A673 (cell line): ENCODE results near the gene LRRC1. TPM values are rescaled to one million over a fixed set of nuclear protein-coding genes. Genes with fewer than 3 reads are reported as not detected.

ENCODE experiments used
- BruUV-seq: library from RNA; stranded (reverse); fragments of 400-500 nt; replicated peaks from 2 replicates; lab custom pipeline; 2021; lab: Mats Ljungman, UMichigan
- CTCF ChIA-PET: fragments of 300-600 bp; sonication (Branson Sonifier 250); formaldehyde crosslinking; loops from one replicate; lab custom pipeline; 2022; ENCODE audit warnings: antibody characterized with exemption; lab: Charles Lee
- POLR2A ChIA-PET: fragments of 300-600 bp; sonication (Branson Sonifier 250); formaldehyde crosslinking; loops from one replicate; lab custom pipeline; 2022; ENCODE audit warnings: antibody characterized with exemption; ENCODE audit not compliant: low non-redundant PET; lab: Charles Lee
- DNase-seq: peaks from one replicate; pipeline ENCODE4 v3.0.0-alpha.2; 2015; ENCODE audit warnings: low spot score
- H3K27ac ChIP-seq: fragments of 200-600 bp; sonication (generic); 2 replicates; pipeline ENCODE4 v1.5.1; 2016; ENCODE audit warnings: mixed run types, low read depth, mild to moderate bottlenecking, mixed read lengths, antibody characterized with exemption, low read length; ENCODE audit not compliant: poor library complexity, severe bottlenecking
- H3K27me3 ChIP-seq: fragments of 200-600 bp; sonication (generic); replicated peaks from 2 replicates; pipeline ENCODE4 v1.6.1; 2017; ENCODE audit warnings: mixed run types, low read depth, mild to moderate bottlenecking, mixed read lengths, antibody characterized with exemption, low read length; ENCODE audit not compliant: insufficient read depth, poor library complexity
- H3K36me3 ChIP-seq: fragments of 200-600 bp; sonication (generic); 2 replicates; pipeline ENCODE4 v1.6.1; 2016; ENCODE audit warnings: mixed run types, mild to moderate bottlenecking, mixed read lengths, antibody characterized with exemption, low read length; ENCODE audit not compliant: insufficient read depth, poor library complexity, severe bottlenecking
- H3K4me1 ChIP-seq: fragments of 200-600 bp; sonication (generic); 2 replicates; pipeline ENCODE4 v1.6.1; 2017; ENCODE audit warnings: mixed run types, mild to moderate bottlenecking, mixed read lengths, antibody characterized with exemption, low read length; ENCODE audit not compliant: insufficient read depth, poor library complexity, severe bottlenecking
- H3K4me3 ChIP-seq: fragments of 200-600 bp; sonication (generic); 2 replicates; pipeline ENCODE4 v1.5.1; 2016; ENCODE audit warnings: low read depth, mixed run types, mild to moderate bottlenecking, mixed read lengths, low read length; ENCODE audit not compliant: poor library complexity, severe bottlenecking
- H3K9me3 ChIP-seq: fragments of 200-600 bp; sonication (generic); 2 replicates; pipeline ENCODE4 v1.6.1; 2016; ENCODE audit warnings: mixed run types, low read depth, mild to moderate bottlenecking, mixed read lengths, antibody characterized with exemption, low read length; ENCODE audit not compliant: poor library complexity, severe bottlenecking
- CTCF ChIP-seq: fragments of 300-800, 200-600 bp; sonication (generic); conservative IDR thresholded peaks from 2 replicates; pipeline ENCODE4 v1.5.1; 2017; ENCODE audit warnings: low read depth, mild to moderate bottlenecking, antibody characterized with exemption, low read length, moderate library complexity, mixed read lengths
- EZH2 ChIP-seq: fragments of 200-600 bp; sonication (generic); IDR thresholded peaks from 2 replicates; pipeline ENCODE4 v1.6.1; 2017; ENCODE audit warnings: borderline replicate concordance, low read depth, mild to moderate bottlenecking, mixed read lengths, antibody characterized with exemption, low read length; ENCODE audit not compliant: poor library complexity, severe bottlenecking
- intact Hi-C: fragments of 100-400 bp; cut with micrococcal nuclease; formaldehyde crosslinking; loops from one replicate; pipeline ENCODE4 v1.10.0; 2022; ENCODE audit not compliant: unreplicated experiment
- total RNA-seq: library from RNA; stranded (reverse); gene quantifications from 2 replicates; pipeline ENCODE4 v1.2.3, GENCODE V29; 2021

The LRRC1 gene
- total RNA-seq, 1 experiment from 2014 or later, result 4.4 TPM

GRCh38 chr6:53825532-53826321, 30.9 kb downstream of the LRRC1 start:
- CTCF ChIA-PET, result no interaction called here

GRCh38 chr6:53827531-53827930, 32.7 kb downstream of the LRRC1 start:
- BruUV-seq, result no TSS peak
- DNase-seq, result no peak
- intact Hi-C loops, result no loop called here
- Histone ChIP-seq H3K4me3 (no peak overlapping the region), H3K9me3 (no peaks in the 10 kb centered on the region), H3K27me3 (no peaks in the 10 kb centered on the region), H3K36me3 (no peaks in the 10 kb centered on the region), H3K4me1 (no peaks in the 10 kb centered on the region), H3K27ac (no peak overlapping the region)
- TF ChIP-seq CTCF (no peak), EZH2 (no peak)
- CTCF ChIA-PET, result no interaction called here
- POLR2A ChIA-PET, result no interaction called here

More at GRCh38 chr6:53825532-53826321, 30.9 kb downstream of the LRRC1 start:
- Histone ChIP-seq H3K9me3 (no peaks in the 10 kb centered on the region), H3K4me1 (no peaks in the 10 kb centered on the region), H3K36me3 (no peaks in the 10 kb centered on the region), H3K27ac (no peak overlapping the region), H3K4me3 (no peak overlapping the region), H3K27me3 (no peaks in the 10 kb centered on the region)
- POLR2A ChIA-PET, result no interaction called here
- BruUV-seq, result no TSS peak
- intact Hi-C loops, result no loop called here
- DNase-seq, result no peak
- no peak for TF ChIP-seq CTCF
- no peak for TF ChIP-seq EZH2

GRCh38 chr6:53828215-53828614, 33.4 kb downstream of the LRRC1 start:
- H3K27ac ChIP-seq, result no peak overlapping the region
- H3K27me3 ChIP-seq, result no peaks in the 10 kb centered on the region
- intact Hi-C loops, result no loop called here
- DNase-seq, result no peak
- no peak overlapping the region for H3K4me3 ChIP-seq
- CTCF ChIA-PET, result no interaction called here
- H3K4me1 ChIP-seq, result no peaks in the 10 kb centered on the region
- H3K9me3 ChIP-seq, result no peaks in the 10 kb centered on the region
- H3K36me3 ChIP-seq, result no peaks in the 10 kb centered on the region
- no peak for TF ChIP-seq CTCF
- no peak for TF ChIP-seq EZH2
- POLR2A ChIA-PET, result no interaction called here
- no TSS peak for BruUV-seq
